Stimulated activated CD4-positive, alpha-beta T cell treated with anti-CD3 and anti-CD28 coated beads, Interleukin-12 subunit alpha, Interleukin-12 subunit beta, amount 100 ng/mL, for 24 hours (primary cell): ENCODE data around the gene WDR31.
"Not testable (repeated sequence)": the region's sequence is repeated elsewhere in the genome, so short reads cannot be mapped to it uniquely, and the experiment has no call there.

ENCODE experiments used
- DNase-seq, 2 experiments: peaks; one replicate each; pipeline ENCODE4 v3.0.0-alpha.2; 2020; ENCODE audit warnings: low read depth in 2 of 2

WDR31 gene

DNA sequence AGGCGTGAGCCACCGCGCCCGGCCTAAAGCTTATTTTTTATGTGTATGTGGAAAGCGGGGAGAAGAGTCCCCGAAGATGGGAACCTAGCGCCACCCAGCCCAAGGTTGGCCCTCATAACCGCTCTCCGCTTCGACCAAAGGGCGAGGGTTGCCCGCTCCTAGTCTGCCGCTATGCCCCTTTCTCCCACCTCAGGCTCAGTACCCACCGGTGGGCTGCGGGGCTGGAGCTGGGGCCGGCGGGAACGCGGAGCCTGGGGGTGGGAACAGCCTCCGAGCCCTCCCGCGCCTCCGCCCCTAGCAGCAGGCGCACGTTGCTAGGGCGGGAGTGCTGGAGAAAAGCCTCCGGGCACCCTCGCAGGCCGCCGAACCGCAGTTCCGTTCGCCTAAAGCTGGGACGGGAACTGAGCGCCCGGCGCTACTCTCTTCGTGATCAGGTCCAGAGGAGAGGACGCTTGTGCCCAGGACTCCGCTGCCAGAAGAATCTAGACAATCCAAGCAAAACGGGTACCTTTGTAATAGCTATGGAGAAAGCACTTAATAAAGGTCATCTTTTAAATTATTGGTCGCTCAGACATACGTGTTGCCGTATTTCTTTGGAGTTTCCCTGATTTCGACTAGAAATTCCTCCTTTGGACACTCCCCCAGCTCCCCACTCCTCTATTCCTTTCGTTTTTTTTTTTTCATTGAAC is at the start of gene WDR31:
WDR31 (minus strand) TSS at position 265 of the 689 bp plus-strand sequence. CDS start 8,253 bp downstream, outside the sequence.
- DNase-seq: peak; percentile 71 to 83

DNA sequence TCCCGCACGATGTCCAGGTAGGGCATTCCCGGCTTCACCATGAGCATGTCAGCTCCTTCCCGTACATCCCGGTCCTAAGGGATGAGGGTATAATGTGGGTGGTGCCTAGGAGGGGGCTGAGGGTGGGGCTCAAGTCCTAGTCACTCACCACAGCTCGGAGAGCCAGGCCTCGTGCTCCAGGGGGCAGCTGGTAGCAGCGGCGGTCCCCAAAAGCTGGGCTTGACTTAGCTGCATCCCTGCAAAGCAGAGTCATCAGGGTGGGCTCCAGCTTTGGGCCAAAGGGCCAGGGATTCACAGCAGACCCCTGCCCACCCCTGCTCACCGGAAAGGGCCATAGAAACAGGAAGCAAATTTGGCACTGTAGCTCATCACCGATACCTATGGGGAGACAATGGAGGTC is 49.4 kb upstream of the WDR31 start:
- DNase-seq: no peak

DNA sequence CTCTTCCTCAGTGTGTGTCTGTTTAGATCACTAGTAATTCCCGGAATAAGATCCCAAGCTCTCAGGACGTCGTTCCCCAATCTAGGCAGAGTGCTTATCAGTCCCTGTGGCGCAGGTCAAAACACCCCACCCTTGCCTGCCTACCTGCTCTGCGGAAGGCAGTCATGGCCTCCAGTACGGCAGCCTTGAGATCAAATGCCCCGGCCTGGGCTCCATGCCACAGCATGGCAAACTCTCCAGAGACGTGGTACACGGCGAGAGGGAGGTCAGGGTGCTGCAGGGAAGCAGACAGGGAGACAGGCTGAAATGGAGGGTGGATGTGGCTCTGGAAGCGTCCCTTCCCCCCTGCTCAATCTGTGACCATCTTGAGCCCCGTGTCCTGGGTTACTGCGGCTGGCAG is 48.8 kb upstream of the WDR31 start:
- no peak for DNase-seq

- no peak for DNase-seq
Observed at GRCh38 chr9:113387560-113388230, 47.6 kb upstream of the WDR31 start.

DNA sequence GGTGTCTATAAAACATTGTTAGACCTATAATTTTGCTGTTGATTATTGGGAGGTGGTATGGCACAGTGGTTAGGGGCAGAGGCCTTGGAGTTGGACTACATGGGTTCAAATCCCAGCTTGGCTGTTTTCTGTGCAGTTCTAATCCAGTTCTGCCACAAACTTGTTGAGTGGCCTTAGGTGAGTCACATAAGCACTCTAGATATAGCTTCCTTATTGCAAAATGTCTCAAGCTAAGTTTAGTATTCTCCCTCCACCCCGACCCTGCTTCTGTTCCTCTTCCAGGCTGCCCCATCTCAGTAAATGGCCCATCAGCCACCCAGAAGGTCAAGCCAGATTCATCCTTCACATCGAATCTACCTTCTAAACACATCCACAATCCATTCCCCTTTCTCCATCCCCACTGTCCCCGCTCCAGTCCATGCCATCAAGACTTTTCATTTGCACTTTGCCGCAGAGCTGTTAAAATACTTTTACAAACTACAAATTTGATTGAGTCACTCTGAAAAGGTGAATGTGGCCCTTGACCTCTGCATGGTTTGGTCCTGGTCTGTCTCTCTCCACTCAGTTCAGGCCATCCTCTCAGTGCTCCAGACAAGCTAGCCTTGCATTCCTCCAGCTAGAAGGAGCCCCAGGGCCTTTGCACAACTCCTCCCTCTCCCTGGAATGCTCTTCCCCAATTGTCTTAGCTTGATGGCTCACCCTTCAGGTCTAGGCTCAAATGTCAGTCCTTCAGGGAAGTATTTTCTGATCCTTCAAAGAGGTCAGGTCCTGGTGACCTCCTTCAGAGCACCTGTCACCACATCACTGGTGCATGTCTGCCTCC is 46.7 kb upstream of the WDR31 start:
- DNase-seq: no peak

GRCh38 chr9:113381909-113382411 is 41.9 kb upstream of the WDR31 start:
- no peak for DNase-seq

DNA sequence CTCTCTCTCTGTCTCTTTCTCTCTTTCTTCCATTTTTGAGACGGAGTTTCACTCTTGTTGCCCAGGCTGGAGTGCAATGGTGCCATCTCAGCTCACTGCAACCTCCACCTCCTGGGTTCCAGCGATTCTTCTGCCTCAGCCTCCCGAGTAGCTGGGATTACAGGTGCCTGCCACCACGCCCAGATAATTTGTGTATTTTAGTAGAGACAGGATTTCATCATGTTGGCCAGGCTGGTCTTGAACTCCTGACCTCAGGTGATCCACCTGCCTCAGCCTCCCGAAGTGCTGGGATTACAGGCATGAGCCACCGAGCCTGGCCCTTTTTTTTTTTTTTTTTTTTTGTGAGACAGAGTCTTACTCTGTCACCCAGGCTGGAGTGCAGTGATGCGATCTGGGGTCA is 41.4 kb upstream of the WDR31 start:
- not testable (repeated sequence) for DNase-seq

- no peak for DNase-seq
Observed at GRCh38 chr9:113380869-113381378, 40.8 kb upstream of the WDR31 start.

DNA sequence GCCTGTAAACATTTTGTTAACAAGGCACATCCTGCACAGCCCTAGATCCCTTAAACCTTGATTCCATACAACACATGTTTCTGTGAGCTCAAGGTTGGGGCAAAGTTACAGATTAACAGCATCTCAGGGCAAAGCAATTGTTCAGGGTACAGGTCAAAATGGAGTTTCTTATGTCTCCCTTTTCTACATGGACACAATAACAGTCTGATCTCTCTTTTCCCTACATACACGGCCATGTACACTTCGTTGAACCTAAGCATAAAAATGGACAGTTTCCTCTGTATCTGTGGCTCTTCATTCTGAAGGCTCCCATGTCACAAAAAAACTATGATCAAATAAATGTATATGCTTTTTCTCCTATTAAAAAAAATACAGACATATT is 39.7 kb upstream of the WDR31 start:
- DNase-seq: not testable (repeated sequence)

DNA sequence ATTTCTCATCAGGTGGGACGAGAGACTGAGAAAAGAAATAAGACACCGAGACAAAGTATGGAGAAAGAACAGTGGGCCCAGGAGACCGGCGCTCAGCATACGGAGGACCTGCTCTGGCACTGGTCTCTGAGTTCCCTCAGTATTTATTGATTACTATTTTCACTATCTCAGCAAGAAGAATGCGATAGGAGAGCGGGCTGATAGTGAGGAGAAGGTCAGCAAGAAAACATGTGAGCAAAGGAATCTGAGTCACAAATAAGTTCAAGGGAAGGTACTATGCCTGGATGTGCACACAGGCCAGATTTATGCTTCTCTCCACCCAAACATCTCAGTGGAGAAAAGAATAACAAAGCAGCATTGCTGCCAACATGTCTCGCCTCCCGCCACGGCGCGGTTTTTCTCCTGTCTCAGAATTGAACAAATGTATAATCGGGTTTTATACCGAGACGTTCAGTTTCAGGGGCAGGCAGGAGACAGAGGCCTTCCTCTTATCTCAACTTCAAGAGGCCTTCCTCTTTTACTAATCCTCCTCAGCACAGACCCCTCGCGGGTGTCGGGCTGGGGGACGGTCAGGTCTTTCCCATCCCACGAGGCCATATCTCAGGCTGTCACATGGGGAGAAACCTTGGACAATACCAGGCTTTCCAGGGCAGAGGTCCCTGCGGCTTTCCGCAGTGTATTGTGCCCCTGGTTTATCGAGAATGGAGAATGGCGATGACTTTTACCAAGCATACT is 39.2 kb upstream of the WDR31 start:
- DNase-seq: not testable (repeated sequence)

DNA sequence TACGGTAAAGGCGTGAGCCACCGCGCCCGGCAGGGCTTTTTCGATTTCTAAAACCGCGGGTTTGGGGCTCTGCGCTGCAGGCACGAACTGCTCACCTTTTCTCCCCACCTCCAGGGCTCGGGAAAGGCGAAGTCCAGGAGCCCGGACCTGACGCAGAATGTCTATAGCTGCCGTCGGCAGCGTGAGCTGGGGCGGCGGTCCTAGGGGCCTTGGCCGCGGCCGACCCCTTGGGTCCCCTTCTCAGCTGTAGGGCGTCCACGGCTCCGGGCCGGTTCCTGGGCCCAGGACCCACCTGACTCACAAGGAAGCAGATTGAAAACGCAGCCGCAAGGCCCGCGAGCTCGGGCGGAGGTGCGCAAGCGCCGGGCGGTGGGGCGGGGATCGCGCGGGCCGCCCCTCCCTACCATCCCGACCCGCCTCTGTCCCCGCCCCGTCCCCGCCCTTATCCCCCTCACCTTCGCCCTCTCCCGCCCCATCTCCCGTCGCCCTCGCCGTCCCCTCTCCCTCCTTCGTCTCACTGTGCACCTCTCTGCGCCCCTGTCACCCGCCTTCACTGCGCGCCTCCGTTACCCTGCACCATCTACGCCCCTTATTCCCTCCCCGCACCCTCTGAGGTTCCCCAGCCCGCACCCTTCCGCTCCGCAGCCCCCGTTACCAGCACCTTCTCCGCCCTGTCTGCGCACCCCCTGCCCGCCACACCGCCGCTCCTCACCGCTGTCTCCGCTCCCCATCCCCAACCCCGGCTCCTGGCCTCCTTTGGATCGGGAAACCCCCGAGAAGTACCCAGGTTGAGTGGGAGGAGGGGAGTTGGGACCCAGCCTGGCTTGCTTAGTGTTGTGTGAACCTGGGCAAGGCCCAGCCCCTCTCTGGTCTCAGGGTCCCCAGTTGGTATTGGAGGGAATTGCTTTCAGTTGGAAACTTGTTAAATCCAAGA is 36.8 kb upstream of the WDR31 start, which contains the start of gene HDHD3:
HDHD3 (minus strand) TSS at position 353 of the 934 bp plus-strand sequence. CDS start 2,632 bp downstream, outside the sequence.
- DNase-seq: peak; percentile 56 to 66

DNA sequence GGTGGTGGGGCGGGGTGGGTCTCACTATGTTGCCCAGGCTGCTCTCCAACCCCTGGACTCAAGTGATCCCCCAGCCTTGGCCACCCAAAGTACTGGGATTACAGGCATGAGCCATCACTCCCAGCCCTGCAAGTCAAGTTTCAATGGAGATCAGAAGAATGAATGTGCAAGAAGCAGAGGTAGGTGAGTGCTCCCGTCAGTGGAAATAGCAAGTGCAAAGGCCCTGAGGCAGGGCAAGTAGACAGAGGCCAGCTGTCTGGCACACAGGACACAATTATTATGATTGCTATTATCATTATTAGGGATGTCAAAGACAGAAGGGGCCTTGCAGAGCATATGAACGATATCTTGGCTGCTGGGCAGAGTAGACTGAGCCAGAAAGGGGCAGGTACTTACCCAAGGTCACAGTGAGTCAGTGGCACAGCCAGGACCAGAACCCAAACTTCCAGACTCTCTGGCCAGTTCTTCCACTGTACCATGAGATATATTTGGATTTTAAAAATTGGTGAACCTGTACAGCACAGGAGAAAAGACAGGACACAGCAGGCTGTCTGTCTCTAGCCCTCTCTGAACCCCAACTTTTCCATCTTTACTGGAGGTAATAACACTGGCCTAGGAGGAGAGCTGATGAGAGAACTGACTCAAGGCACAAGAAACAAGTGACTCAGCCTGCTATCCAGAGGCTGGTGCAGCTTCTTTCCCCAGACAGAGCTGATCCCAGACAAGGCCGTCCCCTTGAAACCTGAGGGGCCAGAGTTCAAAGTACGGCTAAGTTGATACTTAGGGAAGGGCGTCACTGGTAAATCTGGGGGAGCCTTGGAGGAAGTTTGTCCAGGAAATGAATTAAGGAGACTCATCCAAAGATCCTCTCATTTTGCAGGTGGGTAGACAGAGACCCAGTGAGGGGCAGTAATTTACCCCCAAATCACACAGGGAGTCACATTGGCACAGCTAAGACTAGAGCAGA is 35.3 kb upstream of the WDR31 start:
- DNase-seq: no peak

- no peak for DNase-seq
Observed at GRCh38 chr9:113373676-113374392, 33.8 kb upstream of the WDR31 start.

- no peak for DNase-seq
Observed at GRCh38 chr9:113373256-113373655, 33.2 kb upstream of the WDR31 start.

DNA sequence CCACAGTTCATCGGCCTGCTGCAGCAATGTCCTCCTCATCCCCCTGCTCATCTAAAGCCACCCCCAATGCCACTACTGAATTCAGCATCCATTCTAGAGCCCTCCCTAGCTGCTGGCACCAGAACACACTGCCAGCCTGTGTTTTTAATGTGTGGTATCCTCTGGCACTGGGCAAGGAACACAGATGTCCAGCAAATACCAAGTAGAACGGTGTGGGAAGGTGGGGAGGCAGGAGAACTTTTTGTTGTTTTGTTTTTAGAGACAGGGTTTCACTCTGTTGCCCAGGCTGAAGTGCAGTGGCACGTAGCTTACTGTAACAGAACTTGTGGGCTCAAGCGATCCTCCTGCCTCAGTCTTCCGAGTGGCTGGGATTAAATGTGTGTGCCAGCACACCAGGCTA is 32.0 kb upstream of the WDR31 start:
- DNase-seq: no peak

- DNase-seq: no peak
Observed at GRCh38 chr9:113370806-113371325, 30.8 kb upstream of the WDR31 start.

- no peak for DNase-seq
Observed at GRCh38 chr9:113369855-113370140, 29.7 kb upstream of the WDR31 start.
